Measurements from ENCODE around the gene SUZ12.

DNA sequence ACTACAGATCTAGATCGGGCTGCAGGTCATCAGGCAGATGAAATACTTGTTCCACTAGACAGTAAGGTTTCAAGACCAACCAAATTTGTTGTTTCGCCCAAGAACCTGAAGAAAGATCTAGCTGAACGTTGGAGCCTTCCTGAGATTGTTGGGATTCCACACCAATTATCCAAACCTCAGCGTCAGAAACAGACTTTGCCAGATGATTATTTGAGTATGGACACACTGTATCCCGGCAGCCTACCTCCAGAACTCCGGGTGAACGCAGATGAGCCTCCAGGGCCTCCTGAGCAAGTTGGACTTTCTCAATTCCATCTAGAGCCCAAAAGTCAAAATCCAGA lies 84.8 kb downstream of the SUZ12 start:
- TF ChIP-seq CEBPB (IDR thresholded peaks at IDR 0.05; ENCODE audit: low read depth, low read length) (no peak), MXI1 (IDR thresholded peaks at IDR 0.05; ENCODE audit: borderline replicate concordance, low read depth, low read length) (no peak), RAD21 (IDR thresholded peaks at IDR 0.05; ENCODE audit: low read length) (no peak), SMC3 (IDR thresholded peaks at IDR 0.05; ENCODE audit: low read depth, low read length) (no peak), RCOR1 (IDR thresholded peaks at IDR 0.05; ENCODE audit: insufficient replicate concordance, low read length) (no peak), BHLHE40 (IDR thresholded peaks at IDR 0.05; ENCODE audit: low read depth, low read length) (no peak), RFX5 (IDR thresholded peaks at IDR 0.05; ENCODE audit: low read depth, low read length) (no peak), POLR2A (IDR thresholded peaks at IDR 0.05; ENCODE audit: low read depth, low read length) (no peak)
- TF ChIP-seq, protein P1, sequence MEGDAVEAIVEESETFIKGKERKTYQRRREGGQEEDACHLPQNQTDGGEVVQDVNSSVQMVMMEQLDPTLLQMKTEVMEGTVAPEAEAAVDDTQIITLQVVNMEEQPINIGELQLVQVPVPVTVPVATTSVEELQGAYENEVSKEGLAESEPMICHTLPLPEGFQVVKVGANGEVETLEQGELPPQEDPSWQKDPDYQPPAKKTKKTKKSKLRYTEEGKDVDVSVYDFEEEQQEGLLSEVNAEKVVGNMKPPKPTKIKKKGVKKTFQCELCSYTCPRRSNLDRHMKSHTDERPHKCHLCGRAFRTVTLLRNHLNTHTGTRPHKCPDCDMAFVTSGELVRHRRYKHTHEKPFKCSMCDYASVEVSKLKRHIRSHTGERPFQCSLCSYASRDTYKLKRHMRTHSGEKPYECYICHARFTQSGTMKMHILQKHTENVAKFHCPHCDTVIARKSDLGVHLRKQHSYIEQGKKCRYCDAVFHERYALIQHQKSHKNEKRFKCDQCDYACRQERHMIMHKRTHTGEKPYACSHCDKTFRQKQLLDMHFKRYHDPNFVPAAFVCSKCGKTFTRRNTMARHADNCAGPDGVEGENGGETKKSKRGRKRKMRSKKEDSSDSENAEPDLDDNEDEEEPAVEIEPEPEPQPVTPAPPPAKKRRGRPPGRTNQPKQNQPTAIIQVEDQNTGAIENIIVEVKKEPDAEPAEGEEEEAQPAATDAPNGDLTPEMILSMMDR (conservative IDR thresholded peaks at IDR 0.05; ENCODE audit: low read depth, low read length): no peak
- TF ChIP-seq, protein P2, sequence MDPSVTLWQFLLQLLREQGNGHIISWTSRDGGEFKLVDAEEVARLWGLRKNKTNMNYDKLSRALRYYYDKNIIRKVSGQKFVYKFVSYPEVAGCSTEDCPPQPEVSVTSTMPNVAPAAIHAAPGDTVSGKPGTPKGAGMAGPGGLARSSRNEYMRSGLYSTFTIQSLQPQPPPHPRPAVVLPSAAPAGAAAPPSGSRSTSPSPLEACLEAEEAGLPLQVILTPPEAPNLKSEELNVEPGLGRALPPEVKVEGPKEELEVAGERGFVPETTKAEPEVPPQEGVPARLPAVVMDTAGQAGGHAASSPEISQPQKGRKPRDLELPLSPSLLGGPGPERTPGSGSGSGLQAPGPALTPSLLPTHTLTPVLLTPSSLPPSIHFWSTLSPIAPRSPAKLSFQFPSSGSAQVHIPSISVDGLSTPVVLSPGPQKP (IDR thresholded peaks at IDR 0.05; ENCODE audit: borderline replicate concordance, low read depth, low read length): no peak
- TF ChIP-seq, protein P3, sequence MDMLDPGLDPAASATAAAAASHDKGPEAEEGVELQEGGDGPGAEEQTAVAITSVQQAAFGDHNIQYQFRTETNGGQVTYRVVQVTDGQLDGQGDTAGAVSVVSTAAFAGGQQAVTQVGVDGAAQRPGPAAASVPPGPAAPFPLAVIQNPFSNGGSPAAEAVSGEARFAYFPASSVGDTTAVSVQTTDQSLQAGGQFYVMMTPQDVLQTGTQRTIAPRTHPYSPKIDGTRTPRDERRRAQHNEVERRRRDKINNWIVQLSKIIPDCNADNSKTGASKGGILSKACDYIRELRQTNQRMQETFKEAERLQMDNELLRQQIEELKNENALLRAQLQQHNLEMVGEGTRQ (IDR thresholded peaks at IDR 0.05; ENCODE audit: low read depth, low read length): no peak

All from IMR-90 (cell line).